HS-5 (cell line): Measurements from ENCODE around the gene BICD1.

Source experiments
- DNase-seq: peaks from one replicate; pipeline ENCODE4 v3.0.0-alpha.2; 2012; ENCODE audit warnings: low read depth

Gene BICD1

DNA sequence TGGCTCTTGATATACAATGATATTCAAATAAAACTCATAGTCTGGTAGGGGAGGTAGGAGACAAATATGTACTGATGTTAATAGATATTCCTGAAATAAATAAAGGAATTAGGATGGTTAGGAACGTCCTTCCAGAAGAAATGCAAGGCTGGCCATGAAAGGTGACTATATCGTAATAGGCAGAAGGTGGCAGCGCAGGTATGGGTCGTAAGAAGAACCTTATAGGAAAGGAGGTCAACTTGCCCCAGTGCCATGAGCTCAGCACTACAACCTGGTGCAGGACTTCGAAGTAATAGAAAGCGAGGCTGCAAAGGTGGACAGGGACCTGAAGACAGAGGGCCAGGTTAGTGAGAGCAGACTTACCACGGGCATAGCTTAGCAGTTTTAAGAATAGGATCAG, 237.4 kb downstream of the BICD1 start:
- no peak for DNase-seq

DNA sequence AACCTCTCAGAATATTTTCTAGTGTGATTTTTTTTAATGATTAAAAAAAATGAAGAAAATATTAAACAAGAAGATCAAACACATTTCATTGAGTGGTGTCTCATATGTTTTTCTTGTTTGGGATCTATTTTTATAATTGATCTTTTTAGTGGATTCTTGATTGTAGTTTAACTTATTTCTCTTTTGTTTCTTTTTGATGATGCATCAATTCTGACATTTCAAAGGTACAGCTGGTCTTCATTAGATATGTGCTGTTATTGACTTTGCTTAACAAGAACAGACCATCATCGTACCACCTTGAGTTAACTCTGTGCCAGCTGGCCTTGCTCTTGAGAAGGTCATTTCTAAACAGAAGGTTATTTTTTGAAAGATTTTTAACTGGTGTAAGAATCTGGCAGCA, 246.9 kb downstream of the BICD1 start:
- no peak for DNase-seq

DNA sequence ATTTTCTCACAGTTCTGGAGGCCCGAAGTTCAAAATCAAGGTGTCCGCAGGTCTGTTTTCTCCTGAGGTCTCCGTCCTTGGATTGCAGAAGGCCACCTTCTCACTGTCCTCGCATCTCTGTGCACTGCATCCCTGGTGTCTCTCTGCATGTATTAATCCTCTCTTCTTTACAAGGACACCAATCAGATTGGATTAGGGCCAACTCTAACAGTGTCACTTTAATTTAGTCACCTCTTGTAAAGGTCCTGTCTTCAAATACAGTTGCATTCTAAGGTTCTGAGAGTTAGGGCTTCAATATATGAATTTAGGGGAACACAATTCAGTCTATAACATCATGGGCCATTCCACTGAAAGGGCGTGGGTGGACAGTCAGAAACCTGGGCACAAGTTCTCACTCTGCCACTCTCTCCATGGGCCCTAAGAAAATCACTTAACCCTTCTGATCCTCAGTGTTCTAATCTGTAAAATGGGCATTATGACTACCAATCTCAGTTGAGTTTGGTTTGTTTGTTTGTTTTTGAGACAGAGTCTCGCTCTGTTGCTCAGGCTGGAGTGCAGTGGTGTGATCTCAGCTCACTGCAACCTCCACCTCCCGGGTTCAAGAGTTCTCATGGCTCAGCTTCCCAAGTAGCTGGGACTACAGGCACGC, 251.1 kb downstream of the BICD1 start:
- no peak for DNase-seq

DNA sequence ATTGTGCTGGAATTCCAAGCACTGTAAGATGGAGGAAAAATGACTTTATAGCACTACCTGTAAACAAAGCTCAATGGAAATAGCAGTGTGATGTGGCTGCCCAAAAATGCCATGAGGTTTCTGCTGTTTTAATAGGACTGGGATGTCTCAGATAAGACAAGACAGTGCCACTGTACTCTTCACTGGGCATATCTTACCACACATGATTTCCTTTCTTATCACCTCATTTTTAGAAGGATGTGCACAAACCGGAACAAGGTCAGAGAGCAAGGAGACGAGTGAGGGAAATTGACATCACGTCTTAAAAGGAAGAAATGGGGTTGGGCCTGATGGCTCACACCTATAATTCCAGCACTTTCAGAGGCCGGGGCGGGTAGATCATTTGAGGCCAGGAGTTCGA, 254.3 kb downstream of the BICD1 start:
- DNase-seq, result no peak

DNA sequence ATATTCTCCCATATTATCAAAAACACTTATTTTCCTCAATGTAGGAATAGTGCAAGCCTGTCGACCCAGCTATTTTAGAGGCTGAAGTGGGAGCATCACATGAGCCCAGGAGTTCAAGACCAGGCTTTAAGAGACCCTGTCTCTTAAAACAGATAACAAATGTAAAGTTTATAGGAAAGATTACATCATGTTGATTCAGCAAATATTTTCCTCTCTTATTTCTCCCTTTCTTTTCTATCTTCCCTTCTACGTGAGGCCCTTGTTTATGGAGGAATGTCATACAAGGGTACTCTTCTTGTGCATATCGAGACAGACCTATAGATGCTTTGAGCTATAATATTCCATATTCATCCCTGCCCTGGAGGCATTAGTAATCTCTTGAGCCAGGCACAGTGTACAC, 256.2 kb downstream of the BICD1 start:
- no peak for DNase-seq

- peak; percentile 63 for DNase-seq
These were observed 258.9 kb downstream of the BICD1 start for GRCh38 chr12:32365473-32366064.

- no peak for DNase-seq
These were observed 260.1 kb downstream of the BICD1 start for GRCh38 chr12:32366714-32367113.

DNA sequence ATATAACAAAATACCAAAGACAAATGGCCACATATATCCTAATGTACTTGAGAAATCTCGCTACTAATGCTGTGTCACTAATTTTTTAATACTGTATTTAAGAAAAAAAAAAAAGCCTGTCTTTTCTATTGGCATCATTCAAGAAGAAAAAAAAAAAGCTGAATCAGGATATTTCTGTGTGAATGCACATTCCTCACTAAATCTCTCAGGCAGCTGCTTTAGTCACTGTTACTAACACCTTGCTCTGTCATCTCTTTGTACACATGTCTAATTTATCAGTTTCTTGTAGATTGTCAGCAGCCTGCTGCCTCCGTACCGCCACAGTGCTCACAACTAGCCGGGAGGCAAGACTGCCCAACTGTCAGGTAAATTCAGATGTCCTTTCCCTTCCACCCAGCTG, 260.7 kb downstream of the BICD1 start:
- DNase-seq, result no peak

DNA sequence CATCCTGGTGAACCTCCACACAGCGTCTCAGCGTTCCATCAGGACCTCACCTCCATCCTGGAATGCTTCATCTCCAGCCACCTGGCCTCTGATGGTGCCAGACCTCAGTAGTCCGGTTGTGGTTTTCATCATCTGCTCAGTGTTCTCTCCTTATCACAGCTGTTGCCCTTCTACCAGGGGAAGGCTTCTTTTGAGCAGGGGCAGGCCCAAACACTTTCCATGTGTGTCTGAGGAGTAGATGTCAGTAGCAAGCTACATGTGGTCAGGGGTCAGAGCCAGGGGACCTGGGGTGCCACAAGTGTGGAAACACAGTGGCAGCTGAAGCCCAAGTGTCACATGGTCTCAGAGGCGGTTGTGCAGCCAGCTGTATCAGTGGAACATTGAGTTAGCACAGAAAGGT, 262.6 kb downstream of the BICD1 start:
- no peak for DNase-seq

- no peak for DNase-seq
These were observed 270.9 kb downstream of the BICD1 start for GRCh38 chr12:32377344-32378055.

GRCh38 chr12:32379213-32379612, 272.6 kb downstream of the BICD1 start:
- no peak for DNase-seq

GRCh38 chr12:32379667-32380066, 273.0 kb downstream of the BICD1 start:
- no peak for DNase-seq

- no peak for DNase-seq
These were observed 275.6 kb downstream of the BICD1 start for GRCh38 chr12:32382226-32382625.

DNA sequence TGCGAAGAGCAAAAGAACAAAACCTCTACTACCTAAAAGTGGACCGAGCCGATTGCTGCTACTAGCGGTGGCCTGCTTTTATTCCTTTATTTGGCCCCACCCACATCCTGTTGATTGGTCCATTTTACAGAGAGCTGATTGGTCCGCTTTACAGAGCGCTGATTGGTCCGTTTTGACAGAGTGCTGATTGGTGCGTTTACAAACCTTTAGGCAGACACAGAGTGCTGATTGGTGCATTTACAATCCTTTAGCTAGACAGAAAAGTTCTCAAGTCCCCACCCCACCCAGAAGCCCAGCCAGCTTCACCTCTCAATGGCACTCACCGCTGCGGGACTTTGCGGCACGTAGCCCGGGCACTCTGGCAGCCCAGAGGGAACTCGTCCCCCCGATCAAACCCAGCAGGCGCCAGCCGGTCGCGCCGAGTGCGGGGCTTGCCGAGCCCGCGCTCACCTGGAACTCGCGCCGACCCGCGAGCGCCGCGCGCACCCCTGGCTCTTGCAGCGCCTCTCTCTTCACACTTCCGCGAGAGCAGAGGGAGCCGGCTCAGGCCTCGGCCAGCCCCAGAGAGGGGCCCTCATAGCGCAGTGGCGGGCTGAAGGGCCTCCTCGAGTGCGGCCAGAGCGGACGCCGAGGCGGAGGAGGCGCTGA, 284.0 kb downstream of the BICD1 start:
- DNase-seq, result no peak

DNA sequence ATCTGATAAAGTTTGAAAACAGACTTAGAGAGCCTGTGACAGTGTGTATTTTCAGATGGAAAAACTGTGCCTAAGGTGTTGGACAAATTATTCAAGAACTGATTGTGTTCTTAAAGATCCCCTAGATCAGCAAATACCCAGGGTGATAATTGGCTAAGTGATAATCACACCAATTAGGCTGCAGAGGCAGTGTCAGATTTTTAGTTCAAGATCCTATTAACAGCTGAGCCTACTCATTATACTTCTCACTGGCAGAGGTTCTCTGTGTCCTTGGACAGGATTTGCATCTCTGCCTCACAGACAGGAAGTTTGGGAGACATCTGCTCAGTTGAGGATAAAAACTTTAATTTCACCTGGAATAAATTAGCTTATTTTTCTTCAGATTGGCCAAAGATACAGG, 288.4 kb downstream of the BICD1 start:
- DNase-seq, result no peak

DNA sequence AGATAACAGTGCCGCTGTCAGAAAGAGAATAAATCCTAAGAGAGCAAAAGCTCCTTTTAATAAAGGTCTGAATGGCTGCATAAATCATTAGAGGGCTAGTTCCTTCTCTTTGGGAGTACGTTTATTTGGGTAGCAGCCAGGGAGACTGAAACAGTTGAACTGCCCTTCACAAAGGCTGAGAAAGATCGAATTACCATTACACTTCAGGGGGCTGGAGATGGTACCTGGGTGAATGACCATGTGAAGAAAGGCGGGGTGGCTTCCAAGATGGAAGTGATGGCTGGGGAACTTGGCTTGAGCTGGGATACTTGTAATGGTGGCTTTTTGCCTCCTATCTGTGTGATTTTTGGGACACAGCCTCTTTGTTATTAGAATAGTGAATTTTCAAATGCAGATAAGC, 291.0 kb downstream of the BICD1 start:
- no peak for DNase-seq

DNA sequence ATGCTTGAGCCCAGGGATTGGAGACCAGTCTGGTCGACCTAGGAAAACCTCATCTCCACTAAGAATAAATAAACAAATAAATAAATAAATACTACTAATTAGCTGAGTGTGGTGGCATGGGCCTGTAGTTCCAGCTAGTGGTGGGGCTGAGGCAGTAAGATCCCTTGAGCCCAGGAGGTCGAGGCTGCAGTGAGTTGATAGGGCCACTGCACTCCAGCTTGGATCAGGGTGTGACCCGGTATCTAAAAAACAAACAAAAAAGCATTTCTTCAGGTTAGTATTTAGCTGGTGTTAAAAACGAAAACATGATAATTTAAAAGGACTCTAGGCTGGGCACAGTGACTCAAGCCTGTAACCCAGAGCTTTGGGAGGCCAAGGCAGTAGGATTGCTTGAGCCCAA, 291.5 kb downstream of the BICD1 start:
- no peak for DNase-seq

- no peak for DNase-seq
These were observed 292.2 kb downstream of the BICD1 start for GRCh38 chr12:32398816-32399369.

DNA sequence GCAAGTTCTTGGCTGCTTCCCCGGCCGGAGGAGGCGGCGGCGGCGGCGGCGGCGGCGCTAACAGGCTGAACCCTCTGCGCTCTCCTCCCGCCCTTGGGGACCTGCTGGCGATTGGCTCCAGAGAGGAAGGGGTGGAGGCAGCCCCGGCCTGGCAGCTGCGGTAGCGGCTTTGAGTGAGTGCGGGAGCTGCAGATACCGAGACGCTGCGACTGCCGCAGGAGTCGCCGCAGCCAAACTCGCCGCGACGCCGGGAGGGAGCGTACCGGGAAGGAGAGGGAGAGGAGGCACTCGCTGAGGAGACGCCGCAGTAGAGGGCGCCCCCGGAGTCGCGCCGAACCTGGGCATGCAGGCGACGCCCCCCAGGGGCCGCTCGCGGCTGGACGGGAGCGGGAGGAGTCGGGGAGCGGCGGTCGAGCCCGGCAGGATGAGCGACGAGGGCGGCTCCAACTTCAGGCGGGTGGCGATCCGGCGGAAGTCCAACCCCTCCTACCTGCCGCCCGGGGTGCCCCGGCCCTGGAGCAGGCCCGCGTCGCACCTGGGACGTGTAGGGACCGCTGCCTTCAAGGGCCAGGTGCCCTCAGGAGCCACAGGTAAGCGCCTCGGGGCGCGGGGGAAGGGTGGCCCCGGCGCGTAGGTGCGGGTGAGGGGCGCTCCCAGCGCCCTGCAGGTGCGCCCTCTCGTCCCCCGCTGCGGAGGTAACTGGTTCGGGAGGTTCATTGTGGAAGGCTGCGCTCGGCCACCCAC, 292.9 kb downstream of the BICD1 start, which contains the start of gene FGD4:
FGD4 (plus strand) TSS at position 189 of the 744 bp plus-strand sequence.
- DNase-seq, result peak; percentile 42

- no peak for DNase-seq
These were observed 293.5 kb downstream of the BICD1 start for GRCh38 chr12:32400114-32400672.

GRCh38 chr12:32400866-32401265, 294.2 kb downstream of the BICD1 start:
- no peak for DNase-seq

DNA sequence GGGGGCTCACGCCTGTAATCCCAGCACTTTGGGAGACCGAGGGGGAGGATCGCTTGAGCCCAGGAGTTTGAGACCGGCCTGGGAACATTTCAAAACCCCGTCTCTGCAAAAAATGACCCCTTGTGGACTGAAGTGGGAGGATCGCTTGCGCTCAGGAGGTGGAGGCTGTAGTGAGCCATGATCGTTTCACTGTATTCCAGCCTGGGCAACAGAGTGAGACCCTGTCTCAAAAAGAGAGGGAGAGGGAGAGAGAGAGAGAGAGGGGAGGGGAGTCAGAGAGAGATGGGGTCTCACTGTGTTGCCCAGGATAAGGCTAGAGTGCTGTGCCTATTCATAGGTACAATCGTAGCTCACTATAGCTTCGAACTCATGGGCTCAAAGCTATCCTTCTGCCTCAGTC, 295.5 kb downstream of the BICD1 start:
- DNase-seq, result no peak
